Smooth muscle cell (in vitro differentiated cells): ENCODE data around the gene KRTAP10-1. TPM values are rescaled to one million over a fixed set of nuclear protein-coding genes. Genes with fewer than 3 reads are reported as not detected.

ENCODE experiments used
- DNase-seq: peaks from one replicate; lab custom pipeline; 2025; ENCODE audit not compliant: unreplicated experiment; lab: John Stamatoyannopoulos, UW
- H2AFZ ChIP-seq: fragments of 200-600 bp; sonication (generic); 2 replicates; pipeline ENCODE4 v1.6.0; 2016; ENCODE audit warnings: antibody characterized with exemption, low read depth, mild to moderate bottlenecking
- H3F3A ChIP-seq: fragments of 200-600 bp; sonication (generic); 2 replicates; pipeline ENCODE4 v1.6.0; 2017; ENCODE audit warnings: antibody characterized with exemption, low read depth
- H3K27ac ChIP-seq: fragments of 200-600 bp; sonication (generic); 2 replicates; pipeline ENCODE4 v1.5.1; 2016; ENCODE audit warnings: low read depth, mild to moderate bottlenecking
- H3K27me3 ChIP-seq: fragments of 200-600 bp; sonication (generic); 2 replicates; pipeline ENCODE4 v1.6.1; 2016; ENCODE audit warnings: low read depth, mild to moderate bottlenecking
- H3K36me3 ChIP-seq: fragments of 200-600 bp; sonication (generic); 2 replicates; pipeline ENCODE4 v1.5.1; 2016; ENCODE audit warnings: low read depth
- H3K4me1 ChIP-seq: fragments of 200-600 bp; sonication (generic); 2 replicates; pipeline ENCODE4 v1.5.1; 2016; ENCODE audit warnings: low read depth
- H3K4me2 ChIP-seq: fragments of 200-600 bp; sonication (generic); 2 replicates; pipeline ENCODE4 v1.6.0; 2016; ENCODE audit warnings: mild to moderate bottlenecking
- H3K4me3 ChIP-seq: fragments of 200-600 bp; sonication (generic); 2 replicates; pipeline ENCODE4 v1.5.1; 2016; ENCODE audit warnings: mild to moderate bottlenecking
- H3K79me2 ChIP-seq: fragments of 200-600 bp; sonication (generic); 2 replicates; pipeline ENCODE4 v1.6.0; 2016; ENCODE audit warnings: low read depth, mild to moderate bottlenecking
- H3K9ac ChIP-seq: fragments of 200-600 bp; sonication (generic); 2 replicates; pipeline ENCODE4 v1.6.0; 2016; ENCODE audit warnings: low read depth
- H3K9me3 ChIP-seq: fragments of 200-600 bp; sonication (generic); replicated peaks from 2 replicates; pipeline ENCODE4 v1.5.1; 2016; ENCODE audit warnings: low read depth
- H4K20me1 ChIP-seq: fragments of 200-600 bp; sonication (generic); 2 replicates; pipeline ENCODE4 v1.6.0; 2016; ENCODE audit warnings: low read depth
- CTCF ChIP-seq: fragments of 200-600 bp; sonication (generic); IDR thresholded peaks from 2 replicates; pipeline ENCODE4 v1.5.1; 2017; ENCODE audit warnings: borderline replicate concordance, mild to moderate bottlenecking, antibody characterized with exemption; ENCODE audit not compliant: insufficient read depth, poor library complexity, severe bottlenecking
- WGBS: methylation state at CpG from one replicate; pipeline ENCODE4 v1.1.7; 2016; ENCODE audit warnings: low lambda C conversion rate; 5-methylcytosine and 5-hydroxymethylcytosine counted together
- polyA plus RNA-seq: library from polyadenylated mRNA; unstranded; fragments of >200 nt; fragmentation: Nextera tagmentation; extraction: Ambion mirVana; gene quantifications from 2 replicates; pipeline ENCODE4 v1.2.1, GENCODE V29; 2016
- total RNA-seq: library from RNA; depleted of rRNA; stranded (reverse); fragments of >200 nt; gene quantifications from 2 replicates; pipeline ENCODE4 v1.2.3, GENCODE V29; 2014

KRTAP10-1 gene
- total and polyA plus RNA-seq, 2 experiments from 2014 or later, result not detected

- no peak for TF ChIP-seq CTCF
- no peaks in the 10 kb centered on the region for H3K9me3 ChIP-seq
- DNase-seq, result no peak
- H3K27ac ChIP-seq, result no peak overlapping the region
- WGBS, result 82% methylated on average over 6 of the region's 6 CpGs
- H3K27me3 ChIP-seq, result no peaks in the 10 kb centered on the region
- H3K79me2 ChIP-seq, result no peaks in the 10 kb centered on the region
- H4K20me1 ChIP-seq, result peaks cover 14% of the 10 kb centered on the region
- H3F3A ChIP-seq, result no peaks in the 10 kb centered on the region
- no peaks in the 10 kb centered on the region for H3K36me3 ChIP-seq
- no peak overlapping the region for H3K9ac ChIP-seq
- H3K4me1 ChIP-seq, result peaks cover 7% of the 10 kb centered on the region
- no peak overlapping the region for H2AFZ ChIP-seq
- H3K4me3 ChIP-seq, result no peak overlapping the region
- H3K4me2 ChIP-seq, result no peak overlapping the region
Measured at GRCh38 chr21:44497703-44498126, 42.3 kb downstream of the KRTAP10-1 start.

GRCh38 chr21:44496564-44497550 is 43.1 kb downstream of the KRTAP10-1 start:
- 81% methylated on average over 27 of the region's 27 CpGs for WGBS
- H3K79me2 ChIP-seq, result no peaks in the 10 kb centered on the region
- no peak overlapping the region for H3K9ac ChIP-seq
- no peaks in the 10 kb centered on the region for H3K36me3 ChIP-seq
- H3K27ac ChIP-seq, result no peak overlapping the region
- H3K4me2 ChIP-seq, result no peak overlapping the region
- no peak overlapping the region for H2AFZ ChIP-seq
- H3K9me3 ChIP-seq, result no peaks in the 10 kb centered on the region
- TF ChIP-seq CTCF, result no peak
- H3K27me3 ChIP-seq, result no peaks in the 10 kb centered on the region
- H3F3A ChIP-seq, result no peaks in the 10 kb centered on the region
- peaks cover 7% of the 10 kb centered on the region for H3K4me1 ChIP-seq
- H4K20me1 ChIP-seq, result peaks cover 11% of the 10 kb centered on the region
- no peak overlapping the region for H3K4me3 ChIP-seq
- no peak for DNase-seq

- no peak overlapping the region for H3K27ac ChIP-seq
- no peaks in the 10 kb centered on the region for H3K36me3 ChIP-seq
- H4K20me1 ChIP-seq, result peaks cover 3% of the 10 kb centered on the region
- H3K27me3 ChIP-seq, result no peaks in the 10 kb centered on the region
- DNase-seq, result no peak
- H2AFZ ChIP-seq, result no peak overlapping the region
- TF ChIP-seq CTCF, result no peak
- H3K4me3 ChIP-seq, result no peak overlapping the region
- no peaks in the 10 kb centered on the region for H3K9me3 ChIP-seq
- H3F3A ChIP-seq, result no peaks in the 10 kb centered on the region
- H3K79me2 ChIP-seq, result no peaks in the 10 kb centered on the region
- peaks cover 7% of the 10 kb centered on the region for H3K4me1 ChIP-seq
- 98% methylated on average over 16 of the region's 16 CpGs for WGBS
- no peak overlapping the region for H3K9ac ChIP-seq
- no peak overlapping the region for H3K4me2 ChIP-seq
Measured at GRCh38 chr21:44495611-44496563, 44.1 kb downstream of the KRTAP10-1 start.
